H1 (cell line): Measurements from ENCODE around the gene PEX12.

ENCODE experiments used
- CHD2 ChIP-seq: IDR thresholded peaks from 2 replicates; pipeline ENCODE4 v1.6.1; 2012; ENCODE audit warnings: low read length, improper control_type of control experiment
- CTCF ChIP-seq, 3 experiments: IDR thresholded peaks; 1 replicate in 2 of 3; 2 replicates in 1 of 3; pipeline versions ENCODE4 v1.5.1 to v1.6.1; 2011; ENCODE audit warnings: low read length in 3 of 3, mild to moderate bottlenecking in 3 of 3, inconsistent platforms in 2 of 3, low read depth in 1 of 3, moderate library complexity in 1 of 3; ENCODE audit not compliant: insufficient read depth in 1 of 3; ENCODE audit errors: control extremely low read depth in 1 of 3
- EP300 ChIP-seq, 2 experiments: IDR thresholded peaks; 1 replicate in 1 of 2; 2 replicates in 1 of 2; pipeline ENCODE4 v1.6.1; 2011 to 2012; ENCODE audit warnings: low read depth in 2 of 2, low read length in 2 of 2, mild to moderate bottlenecking in 2 of 2, borderline replicate concordance in 1 of 2, inconsistent platforms in 1 of 2, moderate library complexity in 1 of 2
- POLR2AphosphoS5 ChIP-seq: IDR thresholded peaks from 2 replicates; pipeline ENCODE4 v1.6.1; 2011; ENCODE audit warnings: low read depth, low read length
- YY1 ChIP-seq: IDR thresholded peaks from 2 replicates; pipeline ENCODE4 v1.6.1; 2011; ENCODE audit warnings: low read depth, mild to moderate bottlenecking, low read length

- no peak for TF ChIP-seq CTCF (IDR thresholded peaks at IDR 0.05; ENCODE audit: control extremely low read depth in 1 of 3, insufficient read depth in 1 of 3, low read depth in 1 of 3, low read length in 3 of 3)
- TF ChIP-seq EP300 (IDR thresholded peaks at IDR 0.05; ENCODE audit: borderline replicate concordance in 1 of 2, low read depth in 2 of 2, low read length in 2 of 2), result no peak
- TF ChIP-seq CHD2, result no peak
- TF ChIP-seq YY1, result no peak
- TF ChIP-seq POLR2AphosphoS5, result no peak
Observed at GRCh38 chr17:35559495-35560210, 18.7 kb downstream of the PEX12 start.
